Endodermal cell (in vitro differentiated cells): ENCODE measurements around the gene TRERF1. TPM values are rescaled to one million over a fixed set of nuclear protein-coding genes. Genes with fewer than 3 reads are reported as not detected.
A peak's percentile ranks its signal among the peaks of the same experiment; 100 is the strongest.

ENCODE experiments used
- DNase-seq: peaks from one replicate; pipeline ENCODE4 v3.0.0-alpha.2; 2017
- H3K27ac ChIP-seq: 2 replicates; pipeline ENCODE4 v1.5.1; 2013; ENCODE audit warnings: mild to moderate bottlenecking, low read depth, low read length, moderate library complexity
- H3K27me3 ChIP-seq: 2 replicates; pipeline ENCODE4 v1.6.1; 2013; ENCODE audit warnings: mild to moderate bottlenecking, low read length, moderate library complexity; ENCODE audit not compliant: insufficient read depth, control insufficient read depth, poor library complexity, severe bottlenecking
- H3K36me3 ChIP-seq: 2 replicates; pipeline ENCODE4 v1.7.0; 2013; ENCODE audit warnings: mild to moderate bottlenecking, low read length, moderate library complexity; ENCODE audit not compliant: control insufficient read depth, insufficient read depth
- H3K4me1 ChIP-seq: one replicate; pipeline ENCODE4 v1.7.0; 2013; ENCODE audit warnings: low read length; ENCODE audit not compliant: control insufficient read depth, insufficient read depth
- H3K4me3 ChIP-seq: 2 replicates; pipeline ENCODE4 v1.5.1; 2013; ENCODE audit warnings: mild to moderate bottlenecking, low read length, moderate library complexity
- H3K9ac ChIP-seq: 2 replicates; pipeline ENCODE4 v1.6.1; 2013; ENCODE audit warnings: mild to moderate bottlenecking, low read length, moderate library complexity; ENCODE audit not compliant: poor library complexity, severe bottlenecking; ENCODE audit errors: extremely low read depth
- H3K9me3 ChIP-seq: 2 replicates; pipeline ENCODE4 v1.6.1; 2013; ENCODE audit warnings: mild to moderate bottlenecking, low read length, moderate library complexity; ENCODE audit not compliant: control insufficient read depth
- H3K27ac Mint-ChIP-seq: 2 replicates; pipeline ENCODE4 v1.8.0; 2020; ENCODE audit warnings: mixed read lengths
- H3K27me3 Mint-ChIP-seq: 2 replicates; pipeline ENCODE4 v1.8.0; 2021; ENCODE audit warnings: mild to moderate bottlenecking, mixed read lengths; ENCODE audit not compliant: insufficient read depth
- H3K36me3 Mint-ChIP-seq: 2 replicates; pipeline ENCODE4 v1.8.0; 2020; ENCODE audit warnings: low read depth, mixed read lengths
- H3K4me1 Mint-ChIP-seq: 2 replicates; pipeline ENCODE4 v1.8.0; 2020; ENCODE audit warnings: mixed read lengths
- H3K4me3 Mint-ChIP-seq: 2 replicates; pipeline ENCODE4 v1.8.0; 2020; ENCODE audit warnings: mild to moderate bottlenecking, moderate library complexity, mixed read lengths
- H3K9me3 Mint-ChIP-seq: 2 replicates; pipeline ENCODE4 v1.8.0; 2020; ENCODE audit warnings: mild to moderate bottlenecking, mixed read lengths
- CTCF ChIP-seq: fragments of 200-600 bp; sonication (generic); conservative IDR thresholded peaks from 2 replicates; pipeline ENCODE4 v1.5.0; 2021; ENCODE audit warnings: antibody characterized with exemption, mild to moderate bottlenecking
- WGBS, 2 experiments: methylation state at CpG; one replicate each; pipeline versions ENCODE4 v1.1.5 to v1.1.7; 2013; ENCODE audit warnings: missing lambda C conversion rate in 2 of 2, mixed read lengths in 1 of 2; ENCODE audit not compliant: insufficient coverage in 1 of 2, insufficient read length in 1 of 2; 5-methylcytosine and 5-hydroxymethylcytosine counted together
- total RNA-seq, 2 donors: library from RNA; stranded (reverse); fragmentation: NEBNext Ultra II Directional in 1 of 2; extraction: Animal tissue kit (Norgen Biotek cat#: 25700) in 1 of 2; gene quantifications; 2 replicates in 1 of 2; 3 replicates in 1 of 2; pipeline ENCODE4 v1.2.1, GENCODE V29; 2021

The TRERF1 gene
- total RNA-seq, 2 donors from 2014 or later = 4.7 to 5.3 TPM

- no peak overlapping the region for H3K4me3 Mint-ChIP-seq
- WGBS, 2 experiments = 92 to 100% methylated on average over 2 to 5 of the region's 5 CpGs
These were observed 158.2 kb downstream of the TRERF1 start for GRCh38 chr6:42293386-42293977.

GRCh38 chr6:42292004-42292740, 159.6 kb downstream of the TRERF1 start:
- Histone ChIP-seq H3K9ac (no peak overlapping the region), H3K4me3 (no peak overlapping the region), H3K4me1 (no peaks in the 10 kb centered on the region), H3K27me3 (no peaks in the 10 kb centered on the region), H3K9me3 (no peaks in the 10 kb centered on the region), H3K27ac (no peak overlapping the region), H3K36me3 (no peaks in the 10 kb centered on the region)
- Mint-ChIP-seq H3K27ac (no peak overlapping the region), H3K27me3 (no peaks in the 10 kb centered on the region), H3K4me3 (no peak overlapping the region), H3K4me1 (no peaks in the 10 kb centered on the region), H3K9me3 (no peaks in the 10 kb centered on the region), H3K36me3 (no peaks in the 10 kb centered on the region)
- no peak for TF ChIP-seq CTCF
- DNase-seq = no peak
- 87 to 92% methylated on average over 5 to 9 of the region's 9 CpGs for WGBS, 2 experiments

More at GRCh38 chr6:42293386-42293977, 158.2 kb downstream of the TRERF1 start:
- no peaks in the 10 kb centered on the region for H3K36me3 ChIP-seq
- no peak overlapping the region for H3K27ac ChIP-seq
- TF ChIP-seq CTCF = no peak
- no peaks in the 10 kb centered on the region for H3K9me3 Mint-ChIP-seq
- H3K27me3 ChIP-seq = no peaks in the 10 kb centered on the region
- no peak overlapping the region for H3K9ac ChIP-seq
- no peak overlapping the region for H3K27ac Mint-ChIP-seq
- no peak overlapping the region for H3K4me3 ChIP-seq
- H3K27me3 Mint-ChIP-seq = no peaks in the 10 kb centered on the region
- H3K36me3 Mint-ChIP-seq = no peaks in the 10 kb centered on the region
- peak; percentile 10 for DNase-seq
- no peaks in the 10 kb centered on the region for H3K9me3 ChIP-seq
- H3K4me1 ChIP-seq = no peaks in the 10 kb centered on the region
- no peaks in the 10 kb centered on the region for H3K4me1 Mint-ChIP-seq

GRCh38 chr6:42287756-42288155, 164.0 kb downstream of the TRERF1 start:
- H3K9me3 Mint-ChIP-seq = peaks cover 4% of the 10 kb centered on the region
- Histone ChIP-seq H3K9me3 (peaks cover 6% of the 10 kb centered on the region), H3K4me3 (no peak overlapping the region), H3K9ac (no peak overlapping the region), H3K27me3 (no peaks in the 10 kb centered on the region), H3K27ac (no peak overlapping the region), H3K36me3 (no peaks in the 10 kb centered on the region), H3K4me1 (no peaks in the 10 kb centered on the region)
- H3K27ac Mint-ChIP-seq = no peak overlapping the region
- H3K27me3 Mint-ChIP-seq = no peaks in the 10 kb centered on the region
- 85 to 100% methylated on average over 1 to 2 of the region's 2 CpGs for WGBS, 2 experiments
- no peaks in the 10 kb centered on the region for H3K4me1 Mint-ChIP-seq
- no peaks in the 10 kb centered on the region for H3K36me3 Mint-ChIP-seq
- H3K4me3 Mint-ChIP-seq = no peak overlapping the region
- TF ChIP-seq CTCF = no peak
- no peak for DNase-seq
